Hepatocyte (in vitro differentiated cells): ENCODE measurements around the gene PEAK1. TPM values are rescaled to one million over a fixed set of nuclear protein-coding genes. Genes with fewer than 3 reads are reported as not detected.
"Not testable (repeated sequence)": the region's sequence is repeated elsewhere in the genome, so short reads cannot be mapped to it uniquely, and the experiment has no call there.

Experiments
- DNase-seq: peaks from one replicate; pipeline ENCODE4 v3.0.0-alpha.2; 2016; ENCODE audit warnings: low spot score
- H2AFZ ChIP-seq: fragments of 200-600 bp; sonication (generic); 2 replicates; pipeline ENCODE4 v1.6.0; 2016; ENCODE audit warnings: antibody characterized with exemption, mild to moderate bottlenecking
- H3K27ac ChIP-seq: fragments of 200-600 bp; sonication (generic); 2 replicates; pipeline ENCODE4 v1.5.1; 2016; ENCODE audit warnings: mild to moderate bottlenecking
- H3K27me3 ChIP-seq: fragments of 200-600 bp; sonication (generic); 2 replicates; pipeline ENCODE4 v1.6.1; 2016
- H3K36me3 ChIP-seq: fragments of 200-600 bp; sonication (generic); replicated peaks from 2 replicates; pipeline ENCODE4 v1.5.1; 2016; ENCODE audit warnings: low read depth; ENCODE audit not compliant: insufficient read depth
- H3K4me1 ChIP-seq: fragments of 200-600 bp; sonication (generic); 2 replicates; pipeline ENCODE4 v1.5.1; 2016; ENCODE audit warnings: mild to moderate bottlenecking, moderate library complexity; ENCODE audit not compliant: insufficient read depth
- H3K4me2 ChIP-seq: fragments of 200-600 bp; sonication (generic); 2 replicates; pipeline ENCODE4 v1.6.0; 2016
- H3K4me3 ChIP-seq: fragments of 200-600 bp; sonication (generic); 2 replicates; pipeline ENCODE4 v1.5.1; 2016; ENCODE audit warnings: mild to moderate bottlenecking
- H3K79me2 ChIP-seq: fragments of 200-600 bp; sonication (generic); 2 replicates; pipeline ENCODE4 v1.6.0; 2017; ENCODE audit warnings: mild to moderate bottlenecking
- H3K9me2 ChIP-seq: fragments of 200-600 bp; sonication (generic); replicated peaks from 2 replicates; pipeline ENCODE4 v1.6.0; 2017; ENCODE audit warnings: mild to moderate bottlenecking; ENCODE audit not compliant: insufficient read depth
- H3K9me3 ChIP-seq: fragments of 200-600 bp; sonication (generic); 2 replicates; pipeline ENCODE4 v1.5.1; 2016; ENCODE audit warnings: low read depth, mild to moderate bottlenecking
- H4K20me1 ChIP-seq: fragments of 200-600 bp; sonication (generic); 2 replicates; pipeline ENCODE4 v1.6.0; 2016; ENCODE audit warnings: mild to moderate bottlenecking; ENCODE audit not compliant: insufficient read depth, poor library complexity, severe bottlenecking
- CTCF ChIP-seq: fragments of 200-600 bp; sonication (generic); IDR thresholded peaks from 2 replicates; pipeline ENCODE4 v1.5.1; 2016; ENCODE audit warnings: antibody characterized with exemption, mild to moderate bottlenecking; ENCODE audit not compliant: poor library complexity
- EZH2 ChIP-seq: fragments of 200-600 bp; sonication (generic); IDR thresholded peaks from 2 replicates; pipeline ENCODE4 v1.6.1; 2016; ENCODE audit warnings: antibody characterized with exemption, mild to moderate bottlenecking, borderline replicate concordance
- EZH2phosphoT487 ChIP-seq: fragments of 200-600 bp; sonication (generic); IDR thresholded peaks from one replicate; pipeline ENCODE4 v1.6.1; 2018; ENCODE audit warnings: antibody characterized with exemption, mild to moderate bottlenecking, low read depth, moderate library complexity; ENCODE audit not compliant: unreplicated experiment, severe bottlenecking
- WGBS: methylation state at CpG from one replicate; pipeline ENCODE4 v1.1.6; 2016; ENCODE audit warnings: low lambda C conversion rate; ENCODE audit errors: missing lambda C conversion rate; 5-methylcytosine and 5-hydroxymethylcytosine counted together
- polyA plus RNA-seq: library from polyadenylated mRNA; unstranded; fragments of >200 nt; fragmentation: Nextera tagmentation; extraction: Ambion mirVana; gene quantifications from 2 replicates; pipeline ENCODE4 v1.2.1, GENCODE V29; 2016
- total RNA-seq: library from RNA; depleted of rRNA; stranded (reverse); fragments of >200 nt; gene quantifications from 2 replicates; pipeline ENCODE4 v1.2.3, GENCODE V29; 2014

Gene PEAK1
- total and polyA plus RNA-seq, 2 experiments from 2014 or later = 8.1 to 27.1 TPM

GRCh38 chr15:77185242-77185785, 234.6 kb downstream of the PEAK1 start:
- no peaks in the 10 kb centered on the region for H3K9me3 ChIP-seq
- no peak for DNase-seq

GRCh38 chr15:77184352-77184751, 235.6 kb downstream of the PEAK1 start:
- not testable (repeated sequence) for H3K4me2 ChIP-seq, H3K36me3 ChIP-seq, H2AFZ ChIP-seq, H3K27me3 ChIP-seq, H4K20me1 ChIP-seq, H3K9me3 ChIP-seq, H3K27ac ChIP-seq, DNase-seq, H3K79me2 ChIP-seq, H3K9me2 ChIP-seq, H3K4me3 ChIP-seq
- 61% methylated on average over 4 of the region's 4 CpGs for WGBS
- H3K4me1 ChIP-seq = peaks cover 18% of the 10 kb centered on the region

More at GRCh38 chr15:77185242-77185785, 234.6 kb downstream of the PEAK1 start:
- Histone ChIP-seq H3K4me3 (no peak overlapping the region), H3K4me2 (no peak overlapping the region), H4K20me1 (no peaks in the 10 kb centered on the region), H3K79me2 (no peaks in the 10 kb centered on the region), H3K27me3 (no peaks in the 10 kb centered on the region), H2AFZ (no peak overlapping the region), H3K36me3 (no peaks in the 10 kb centered on the region), H3K4me1 (peaks cover 18% of the 10 kb centered on the region), H3K27ac (no peak overlapping the region), H3K9me2 (no peaks in the 10 kb centered on the region)
- WGBS = 90% methylated on average over 2 of the region's 2 CpGs
- no peak for TF ChIP-seq CTCF
- TF ChIP-seq EZH2phosphoT487 = no peak
- no peak for TF ChIP-seq EZH2

- TF ChIP-seq EZH2phosphoT487 (no peak), CTCF (no peak), EZH2 (no peak)
- 94% methylated on average over 3 of the region's 3 CpGs for WGBS
- no peaks in the 10 kb centered on the region for H4K20me1 ChIP-seq
These were observed 236.8 kb downstream of the PEAK1 start for GRCh38 chr15:77183066-77183465.

GRCh38 chr15:77181305-77182074, 238.4 kb downstream of the PEAK1 start:
- Histone ChIP-seq H3K27me3 (no peaks in the 10 kb centered on the region), H3K4me3 (no peak overlapping the region), H3K27ac (no peak overlapping the region), H3K4me1 (peaks cover 7% of the 10 kb centered on the region), H2AFZ (no peak overlapping the region), H3K9me3 (no peaks in the 10 kb centered on the region), H3K9me2 (no peaks in the 10 kb centered on the region), H3K36me3 (no peaks in the 10 kb centered on the region), H3K79me2 (no peaks in the 10 kb centered on the region), H3K4me2 (no peak overlapping the region), H4K20me1 (no peaks in the 10 kb centered on the region)
- WGBS = 95% methylated on average over 5 of the region's 5 CpGs
- TF ChIP-seq EZH2 = no peak
- TF ChIP-seq CTCF = no peak
- no peak for TF ChIP-seq EZH2phosphoT487
- DNase-seq = no peak

More at GRCh38 chr15:77183066-77183465, 236.8 kb downstream of the PEAK1 start:
- Histone ChIP-seq H3K4me2 (no peak overlapping the region), H3K36me3 (no peaks in the 10 kb centered on the region), H3K27ac (no peak overlapping the region), H3K4me3 (no peak overlapping the region), H3K27me3 (no peaks in the 10 kb centered on the region), H3K79me2 (no peaks in the 10 kb centered on the region), H3K9me3 (no peaks in the 10 kb centered on the region), H3K4me1 (peaks cover 18% of the 10 kb centered on the region), H3K9me2 (no peaks in the 10 kb centered on the region), H2AFZ (no peak overlapping the region)
- DNase-seq = no peak
